GM18505 (cell line): ENCODE results near the gene PTGER1.
A peak's percentile ranks its signal among the peaks of the same experiment; 100 is the strongest.
"Not testable (repeated sequence)": the region's sequence is repeated elsewhere in the genome, so short reads cannot be mapped to it uniquely, and the experiment has no call there.

Experiments
- ATAC-seq: cut with Tn5 transposase; IDR thresholded peaks from one replicate; pipeline ENCODE4 v1.9.1; 2021; ENCODE audit not compliant: unreplicated experiment
- POLR2A ChIP-seq: IDR thresholded peaks from 4 replicates; pipeline ENCODE4 v1.6.1; 2011; ENCODE audit warnings: borderline replicate concordance; ENCODE audit not compliant: insufficient read depth, insufficient read length; ENCODE audit errors: extremely low read depth

PTGER1 gene

GRCh38 chr19:14511229-14511593, 36.1 kb upstream of the PTGER1 start:
- TF ChIP-seq POLR2A = no peak
- ATAC-seq = no peak

- TF ChIP-seq POLR2A = no peak
- no peak for ATAC-seq
These were observed 35.4 kb upstream of the PTGER1 start for GRCh38 chr19:14510311-14511228.

- TF ChIP-seq POLR2A = no peak
- ATAC-seq = no peak
These were observed 32.8 kb upstream of the PTGER1 start for GRCh38 chr19:14507704-14508542.

- no peak for TF ChIP-seq POLR2A
- no peak for ATAC-seq
These were observed 30.5 kb upstream of the PTGER1 start for GRCh38 chr19:14505488-14506239.

- not testable (repeated sequence) for ATAC-seq
These were observed 29.4 kb upstream of the PTGER1 start for GRCh38 chr19:14504575-14504974.

GRCh38 chr19:14503285-14503684, 28.1 kb upstream of the PTGER1 start:
- no peak for TF ChIP-seq POLR2A

GRCh38 chr19:14502334-14503092, 27.4 kb upstream of the PTGER1 start:
- ATAC-seq = no peak
- no peak for TF ChIP-seq POLR2A

More at GRCh38 chr19:14503285-14503684, 28.1 kb upstream of the PTGER1 start:
- ATAC-seq = no peak

- ATAC-seq = no peak
These were observed 22.2 kb upstream of the PTGER1 start for GRCh38 chr19:14497228-14497921.

GRCh38 chr19:14496834-14497227, 21.7 kb upstream of the PTGER1 start:
- no peak for ATAC-seq
- TF ChIP-seq POLR2A = no peak

More at GRCh38 chr19:14497228-14497921, 22.2 kb upstream of the PTGER1 start:
- TF ChIP-seq POLR2A = no peak

- TF ChIP-seq POLR2A = no peak
- peak; percentile 64 for ATAC-seq
These were observed 21.1 kb upstream of the PTGER1 start, which contains the start of gene GIPC1 for GRCh38 chr19:14496029-14496833. GIPC1 (minus strand) TSS chr19:14496127; CDS start chr19:14482976, 13,151 bp downstream.

- ATAC-seq = no peak
- no peak for TF ChIP-seq POLR2A
These were observed 20.5 kb upstream of the PTGER1 start for GRCh38 chr19:14495672-14496028.

- ATAC-seq = no peak
- TF ChIP-seq POLR2A = no peak
These were observed 19.9 kb upstream of the PTGER1 start for GRCh38 chr19:14494910-14495671.
